B cell (primary cell): ENCODE measurements around the gene PRKCQ.

ENCODE experiments used
- EZH2 ChIP-seq: IDR thresholded peaks from 2 replicates; pipeline ENCODE4 v1.6.1; 2012; ENCODE audit warnings: borderline replicate concordance, low read depth, mild to moderate bottlenecking, moderate library complexity, low read length; ENCODE audit not compliant: insufficient read depth, poor library complexity, severe bottlenecking
- TF ChIP-seq, protein P1 (sequence below): fragments of 200-600 bp; IDR thresholded peaks from one replicate; pipeline ENCODE4 v1.8.0; 2022; ENCODE audit warnings: antibody characterized with exemption, mild to moderate bottlenecking

DNA sequence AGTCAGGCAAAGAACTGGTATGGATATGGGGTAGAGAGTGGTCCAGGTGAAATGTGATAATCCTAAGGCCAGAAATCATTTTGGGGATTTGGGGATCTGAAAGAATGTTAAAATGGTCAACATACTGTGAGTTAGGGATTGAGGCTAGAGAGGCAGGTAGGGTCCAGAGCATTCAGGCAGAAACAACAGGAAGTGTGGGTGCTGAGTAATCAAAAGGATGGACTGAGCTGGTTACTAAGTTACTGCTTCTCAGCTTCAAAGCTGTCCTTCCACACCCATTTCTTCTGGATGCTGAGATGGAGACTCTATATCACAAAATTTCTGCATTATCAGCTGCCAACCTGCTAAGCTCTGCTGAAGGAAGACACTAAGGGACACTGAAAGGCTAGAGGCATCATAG is 30.6 kb upstream of the PRKCQ start:
- TF ChIP-seq, protein P1, sequence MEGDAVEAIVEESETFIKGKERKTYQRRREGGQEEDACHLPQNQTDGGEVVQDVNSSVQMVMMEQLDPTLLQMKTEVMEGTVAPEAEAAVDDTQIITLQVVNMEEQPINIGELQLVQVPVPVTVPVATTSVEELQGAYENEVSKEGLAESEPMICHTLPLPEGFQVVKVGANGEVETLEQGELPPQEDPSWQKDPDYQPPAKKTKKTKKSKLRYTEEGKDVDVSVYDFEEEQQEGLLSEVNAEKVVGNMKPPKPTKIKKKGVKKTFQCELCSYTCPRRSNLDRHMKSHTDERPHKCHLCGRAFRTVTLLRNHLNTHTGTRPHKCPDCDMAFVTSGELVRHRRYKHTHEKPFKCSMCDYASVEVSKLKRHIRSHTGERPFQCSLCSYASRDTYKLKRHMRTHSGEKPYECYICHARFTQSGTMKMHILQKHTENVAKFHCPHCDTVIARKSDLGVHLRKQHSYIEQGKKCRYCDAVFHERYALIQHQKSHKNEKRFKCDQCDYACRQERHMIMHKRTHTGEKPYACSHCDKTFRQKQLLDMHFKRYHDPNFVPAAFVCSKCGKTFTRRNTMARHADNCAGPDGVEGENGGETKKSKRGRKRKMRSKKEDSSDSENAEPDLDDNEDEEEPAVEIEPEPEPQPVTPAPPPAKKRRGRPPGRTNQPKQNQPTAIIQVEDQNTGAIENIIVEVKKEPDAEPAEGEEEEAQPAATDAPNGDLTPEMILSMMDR = no peak
- no peak for TF ChIP-seq EZH2
